Measurements from ENCODE around the gene CD81. TPM values are rescaled to one million over a fixed set of nuclear protein-coding genes. Genes with fewer than 3 reads are reported as not detected.

The CD81 gene
- total and polyA plus RNA-seq, 9 of the 15 experiments (the other 6 are each of a cell fraction or from before 2014, with no cell fraction given): 2.4 to 189 (median 61.7) TPM

GRCh38 chr11:2420502-2421225 is 43.6 kb downstream of the CD81 start (continued):
- TF ChIP-seq CTCF (IDR thresholded peaks at IDR 0.05 in 2 of 3, conservative IDR thresholded peaks at IDR 0.05 in 1 of 3; ENCODE audit: insufficient read depth in 2 of 3, low read depth in 1 of 3, low read length in 3 of 3) (peak; percentile 86 to 92 (median 91)), ELF2 (CRISPR knock-in tag; IDR thresholded peaks at IDR 0.05) (no peak), MTA3 (IDR thresholded peaks at IDR 0.05; ENCODE audit: borderline replicate concordance) (peak; percentile 19; the same call in 1 of the 2 replicates), DPF2 (IDR thresholded peaks at IDR 0.05) (no peak), FOXP4 (CRISPR knock-in tag; IDR thresholded peaks at IDR 0.05; ENCODE audit: borderline replicate concordance) (no peak), ZNF696 (CRISPR knock-in tag; conservative IDR thresholded peaks at IDR 0.05) (no peak), ZNF263 (CRISPR knock-in tag; IDR thresholded peaks at IDR 0.05; ENCODE audit: borderline replicate concordance) (peak; percentile 83), SETDB1 (IDR thresholded peaks at IDR 0.05; ENCODE audit: low read length) (no peak), CREM (IDR thresholded peaks at IDR 0.05; ENCODE audit: low read depth) (0 out of 2 replicates have a peak, but pooled peaks have one; percentile 20), TFAP4 (CRISPR knock-in tag; IDR thresholded peaks at IDR 0.05; ENCODE audit: borderline replicate concordance) (peak; percentile 26; the same call in 1 of the 2 replicates), SMC3 (conservative IDR thresholded peaks at IDR 0.05; ENCODE audit: insufficient read depth, low read depth, low read length) (peak; percentile 97), TEAD4 (IDR thresholded peaks at IDR 0.05; ENCODE audit: low read length) (no peak), TEAD4 (CRISPR knock-in tag; IDR thresholded peaks at IDR 0.05; ENCODE audit: borderline replicate concordance) (0 out of 2 replicates have a peak, but pooled peaks have one; percentile 44), MYNN (IDR thresholded peaks at IDR 0.05) (peak; percentile 16; the same call in 1 of the 2 replicates), MYNN (CRISPR knock-in tag; IDR thresholded peaks at IDR 0.05) (no peak), ZNF695 (CRISPR knock-in tag; IDR thresholded peaks at IDR 0.05) (no peak), GATAD2B (IDR thresholded peaks at IDR 0.05; ENCODE audit: borderline replicate concordance) (no peak), CC2D1A (IDR thresholded peaks at IDR 0.05) (0 out of 2 replicates have a peak, but pooled peaks have one; percentile 30), GABPB1 (CRISPR knock-in tag; IDR thresholded peaks at IDR 0.05) (0 out of 2 replicates have a peak, but pooled peaks have one; percentile 54), ARID2 (IDR thresholded peaks at IDR 0.05) (peak; percentile 60; the same call in 1 of the 2 replicates), SIN3A (IDR thresholded peaks at IDR 0.05; ENCODE audit: borderline replicate concordance in 2 of 2, control insufficient read depth in 1 of 2, low read depth in 2 of 2, low read length in 2 of 2) (no peak), STAG1 (CRISPR knock-in tag; IDR thresholded peaks at IDR 0.05; ENCODE audit: borderline replicate concordance) (peak; percentile 92), RCOR1 (IDR thresholded peaks at IDR 0.05; ENCODE audit: borderline replicate concordance in 1 of 2, low read depth in 2 of 2, low read length in 2 of 2) (peak in 1 of 2 experiments; percentile 30; a peak in 1 of 4 replicates)
